GM19438 (cell line): Measurements from ENCODE around the gene AARS2.

ENCODE experiments used
- ATAC-seq: cut with Tn5 transposase; IDR thresholded peaks from one replicate; pipeline ENCODE4 v1.9.1; 2021; ENCODE audit warnings: low read depth; ENCODE audit not compliant: unreplicated experiment

AARS2 gene

DNA sequence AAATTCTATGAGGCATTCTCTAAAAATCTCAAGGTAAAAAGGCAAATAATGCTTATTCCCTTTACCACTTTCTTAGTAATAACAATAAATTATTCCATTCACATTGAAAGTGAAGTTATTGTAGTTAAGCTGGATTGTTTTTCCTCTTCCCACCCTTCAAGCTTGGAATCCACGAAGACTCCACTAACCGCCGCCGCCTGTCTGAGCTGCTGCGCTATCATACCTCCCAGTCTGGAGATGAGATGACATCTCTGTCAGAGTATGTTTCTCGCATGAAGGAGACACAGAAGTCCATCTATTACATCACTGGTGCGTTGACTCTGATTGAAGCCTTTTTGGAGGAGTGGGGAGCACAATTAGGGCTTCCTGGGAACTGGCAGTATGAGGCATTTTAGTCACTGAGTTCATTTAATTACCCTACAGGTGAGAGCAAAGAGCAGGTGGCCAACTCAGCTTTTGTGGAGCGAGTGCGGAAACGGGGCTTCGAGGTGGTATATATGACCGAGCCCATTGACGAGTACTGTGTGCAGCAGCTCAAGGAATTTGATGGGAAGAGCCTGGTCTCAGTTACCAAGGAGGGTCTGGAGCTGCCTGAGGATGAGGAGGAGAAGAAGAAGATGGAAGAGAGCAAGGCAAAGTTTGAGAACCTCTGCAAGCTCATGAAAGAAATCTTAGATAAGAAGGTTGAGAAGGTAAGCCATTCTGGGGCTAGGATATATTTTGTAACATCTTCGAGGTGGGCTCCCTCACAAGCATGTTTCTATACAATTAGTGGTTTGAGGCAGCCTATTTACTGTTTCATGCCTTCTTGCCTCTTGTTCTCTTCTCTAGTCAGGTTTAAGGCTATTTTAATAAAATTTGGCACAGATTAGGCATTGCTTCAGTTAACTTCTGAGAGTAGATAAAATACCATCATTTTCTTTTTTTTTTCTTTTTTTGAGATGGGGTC lies 61.3 kb downstream of the AARS2 start:
- ATAC-seq: no peak

DNA sequence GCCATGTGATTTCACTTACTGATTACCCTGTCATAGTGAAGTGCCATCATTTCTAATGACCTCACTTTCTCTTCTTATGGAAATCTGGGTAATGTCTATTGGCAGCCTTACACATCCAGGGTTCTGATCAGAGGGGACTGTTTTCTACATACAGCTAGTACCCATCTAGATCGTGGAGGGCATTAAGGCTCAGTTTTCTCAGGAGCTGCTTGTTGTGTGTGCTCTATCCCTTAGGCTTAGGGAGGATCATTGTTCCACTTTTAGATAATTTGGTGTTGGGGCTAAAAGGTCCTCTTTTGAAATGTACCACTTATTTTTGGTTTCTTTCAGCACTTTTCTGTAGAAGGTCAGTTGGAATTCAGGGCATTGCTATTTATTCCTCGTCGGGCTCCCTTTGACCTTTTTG lies 62.4 kb downstream of the AARS2 start:
- ATAC-seq: no peak

DNA sequence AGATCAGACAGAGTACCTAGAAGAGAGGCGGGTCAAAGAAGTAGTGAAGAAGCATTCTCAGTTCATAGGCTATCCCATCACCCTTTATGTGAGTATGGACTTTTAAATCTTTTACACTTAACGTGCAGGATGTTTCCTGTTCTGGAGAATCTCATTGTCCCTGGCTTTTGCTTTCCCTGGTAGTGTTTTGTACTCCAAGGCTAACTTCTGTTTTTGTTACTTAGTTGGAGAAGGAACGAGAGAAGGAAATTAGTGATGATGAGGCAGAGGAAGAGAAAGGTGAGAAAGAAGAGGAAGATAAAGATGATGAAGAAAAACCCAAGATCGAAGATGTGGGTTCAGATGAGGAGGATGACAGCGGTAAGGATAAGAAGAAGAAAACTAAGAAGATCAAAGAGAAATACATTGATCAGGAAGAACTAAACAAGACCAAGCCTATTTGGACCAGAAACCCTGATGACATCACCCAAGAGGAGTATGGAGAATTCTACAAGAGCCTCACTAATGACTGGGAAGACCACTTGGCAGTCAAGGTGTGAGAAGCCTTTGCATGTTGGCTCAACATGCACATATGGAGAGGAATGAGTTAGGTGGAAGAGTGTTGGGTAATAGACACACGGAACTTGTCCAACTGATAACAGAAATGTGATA lies 63.0 kb downstream of the AARS2 start:
- no peak for ATAC-seq
